Cardiac muscle cell (in vitro differentiated cells and primary cell): ENCODE measurements around the gene C8B. TPM values are rescaled to one million over a fixed set of nuclear protein-coding genes. Genes with fewer than 3 reads are reported as not detected.

Experiments
- DNase-seq, 2 donors: peaks; one replicate each; pipeline versions ENCODE4 v3.0.0 to v3.0.0-alpha.2; 2010 to 2017; ENCODE audit warnings: low read depth in 1 of 2, low spot score in 1 of 2
- H3K27ac ChIP-seq: fragments of 200-600 bp; sonication (generic); 2 replicates; pipeline ENCODE4 v1.5.1; 2016
- H3K27me3 ChIP-seq: fragments of 200-600 bp; sonication (generic); 2 replicates; pipeline ENCODE4 v1.6.0; 2016; ENCODE audit warnings: control low read depth
- H3K36me3 ChIP-seq: fragments of 200-600 bp; sonication (generic); 2 replicates; pipeline ENCODE4 v1.5.1; 2016; ENCODE audit warnings: control low read depth
- H3K4me1 ChIP-seq: fragments of 200-600 bp; sonication (generic); 2 replicates; pipeline ENCODE4 v1.8.1; 2017; ENCODE audit warnings: low read depth, mild to moderate bottlenecking, mixed run types
- H3K4me3 ChIP-seq: fragments of 200-600 bp; sonication (generic); 2 replicates; pipeline ENCODE4 v1.5.1; 2016; ENCODE audit warnings: mild to moderate bottlenecking
- H3K9me3 ChIP-seq: fragments of 200-600 bp; sonication (generic); 2 replicates; pipeline ENCODE4 v1.5.1; 2017; ENCODE audit warnings: low read depth, mild to moderate bottlenecking, control low read depth
- CTCF ChIP-seq: IDR thresholded peaks from 2 replicates; pipeline ENCODE4 v1.5.1; 2012; ENCODE audit warnings: low read depth, mild to moderate bottlenecking, low read length
- polyA plus RNA-seq: library from polyadenylated mRNA; unstranded; fragments of >200 nt; fragmentation: Nextera tagmentation; extraction: Ambion mirVana; gene quantifications from 2 replicates; pipeline ENCODE4 v1.2.1, GENCODE V29; 2016
- total RNA-seq: library from RNA; depleted of rRNA; stranded (reverse); fragments of >200 nt; gene quantifications from 2 replicates; pipeline ENCODE4 v1.2.3, GENCODE V29; 2016

The C8B gene
- total and polyA plus RNA-seq, 2 experiments from 2014 or later, result not detected

GRCh38 chr1:56894014-56894413 lies 71.8 kb downstream of the C8B start:
- no peaks in the 10 kb centered on the region for H3K4me1 ChIP-seq
- no peaks in the 10 kb centered on the region for H3K27me3 ChIP-seq
- no peaks in the 10 kb centered on the region for H3K36me3 ChIP-seq
- no peak overlapping the region for H3K4me3 ChIP-seq
- TF ChIP-seq CTCF, result no peak
- H3K9me3 ChIP-seq, result no peaks in the 10 kb centered on the region
- no peak overlapping the region for H3K27ac ChIP-seq
- DNase-seq, result no peak

GRCh38 chr1:56890229-56890628 lies 75.6 kb downstream of the C8B start:
- H3K4me3 ChIP-seq, result no peak overlapping the region
- TF ChIP-seq CTCF, result no peak
- no peaks in the 10 kb centered on the region for H3K9me3 ChIP-seq
- no peaks in the 10 kb centered on the region for H3K4me1 ChIP-seq
- H3K27me3 ChIP-seq, result no peaks in the 10 kb centered on the region
- no peaks in the 10 kb centered on the region for H3K36me3 ChIP-seq
- no peak overlapping the region for H3K27ac ChIP-seq
- no peak for DNase-seq

GRCh38 chr1:56881417-56881816 lies 84.4 kb downstream of the C8B start:
- no peaks in the 10 kb centered on the region for H3K36me3 ChIP-seq
- no peak for TF ChIP-seq CTCF
- no peaks in the 10 kb centered on the region for H3K9me3 ChIP-seq
- DNase-seq, result no peak
- H3K4me1 ChIP-seq, result no peaks in the 10 kb centered on the region
- no peaks in the 10 kb centered on the region for H3K27me3 ChIP-seq
- no peak overlapping the region for H3K27ac ChIP-seq
- H3K4me3 ChIP-seq, result no peak overlapping the region

GRCh38 chr1:56880774-56881173 lies 85.0 kb downstream of the C8B start:
- no peaks in the 10 kb centered on the region for H3K36me3 ChIP-seq
- H3K4me3 ChIP-seq, result no peak overlapping the region
- no peaks in the 10 kb centered on the region for H3K27me3 ChIP-seq
- H3K9me3 ChIP-seq, result no peaks in the 10 kb centered on the region
- H3K27ac ChIP-seq, result no peak overlapping the region
- H3K4me1 ChIP-seq, result no peaks in the 10 kb centered on the region
- TF ChIP-seq CTCF, result no peak
- no peak for DNase-seq

Other genes with a start within 250 kb of the C8B start
- gene FYB2, start 146.6 kb downstream of the C8B start, total RNA-seq, result 0.14 and 0.48 TPM in 2 replicates
- gene FYB2, start 146.6 kb downstream of the C8B start, polyA plus RNA-seq, result 0.45 and 1.3 TPM in 2 replicates
- gene C8A, start 111.2 kb downstream of the C8B start, total RNA-seq, result not detected in 2 replicates
- gene C8A, start 111.2 kb downstream of the C8B start, polyA plus RNA-seq, result not detected in 2 replicates